Hematopoietic multipotent progenitor cell (in vitro differentiated cells): ENCODE data around the gene CBX3. TPM values are rescaled to one million over a fixed set of nuclear protein-coding genes. Genes with fewer than 3 reads are reported as not detected.
"Not testable (repeated sequence)": the region's sequence is repeated elsewhere in the genome, so short reads cannot be mapped to it uniquely, and the experiment has no call there.

Experiments
- DNase-seq, 3 donors: peaks; one replicate each; pipeline ENCODE4 v3.0.0-alpha.2; 2011 to 2015; ENCODE audit warnings: low read depth in 2 of 3, low spot score in 2 of 3
- total RNA-seq: library from RNA; depleted of rRNA; stranded (reverse); fragments of >200 nt; gene quantifications from one replicate; pipeline ENCODE4 v1.2.3, GENCODE V29; 2012

Gene CBX3
- 72.7 TPM for total RNA-seq

DNA sequence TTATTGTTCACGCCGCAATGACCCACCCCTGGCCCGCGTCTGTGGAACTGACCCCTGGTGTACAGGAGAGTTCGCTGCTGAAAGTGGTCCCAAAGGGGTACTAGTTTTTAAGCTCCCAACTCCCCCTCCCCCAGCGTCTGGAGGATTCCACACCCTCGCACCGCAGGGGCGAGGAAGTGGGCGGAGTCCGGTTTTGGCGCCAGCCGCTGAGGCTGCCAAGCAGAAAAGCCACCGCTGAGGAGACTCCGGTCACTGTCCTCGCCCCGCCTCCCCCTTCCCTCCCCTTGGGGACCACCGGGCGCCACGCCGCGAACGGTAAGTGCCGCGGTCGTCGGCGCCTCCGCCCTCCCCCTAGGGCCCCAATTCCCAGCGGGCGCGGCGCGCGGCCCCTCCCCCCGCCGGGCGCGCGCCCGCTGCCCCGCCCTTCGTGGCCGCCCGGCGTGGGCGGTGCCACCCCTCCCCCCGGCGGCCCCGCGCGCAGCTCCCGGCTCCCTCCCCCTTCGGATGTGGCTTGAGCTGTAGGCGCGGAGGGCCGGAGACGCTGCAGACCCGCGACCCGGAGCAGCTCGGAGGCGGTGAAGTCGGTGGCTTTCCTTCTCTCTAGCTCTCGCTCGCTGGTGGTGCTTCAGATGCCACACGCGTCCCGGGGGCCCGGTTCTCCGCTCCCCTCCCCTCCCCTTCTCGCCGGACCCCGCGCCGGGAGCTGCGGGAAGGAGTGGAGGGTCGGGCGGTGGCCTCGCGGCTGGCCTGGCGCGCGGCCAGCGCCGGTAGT, at the start of gene CBX3:
Gene CBX3, plus strand, starts transcription at position 499 of the 772 bp plus-strand sequence. CDS start 1,254 bp downstream, outside the sequence.
- DNase-seq: peak in 2 of 3 donors; percentile 81 to 94

DNA sequence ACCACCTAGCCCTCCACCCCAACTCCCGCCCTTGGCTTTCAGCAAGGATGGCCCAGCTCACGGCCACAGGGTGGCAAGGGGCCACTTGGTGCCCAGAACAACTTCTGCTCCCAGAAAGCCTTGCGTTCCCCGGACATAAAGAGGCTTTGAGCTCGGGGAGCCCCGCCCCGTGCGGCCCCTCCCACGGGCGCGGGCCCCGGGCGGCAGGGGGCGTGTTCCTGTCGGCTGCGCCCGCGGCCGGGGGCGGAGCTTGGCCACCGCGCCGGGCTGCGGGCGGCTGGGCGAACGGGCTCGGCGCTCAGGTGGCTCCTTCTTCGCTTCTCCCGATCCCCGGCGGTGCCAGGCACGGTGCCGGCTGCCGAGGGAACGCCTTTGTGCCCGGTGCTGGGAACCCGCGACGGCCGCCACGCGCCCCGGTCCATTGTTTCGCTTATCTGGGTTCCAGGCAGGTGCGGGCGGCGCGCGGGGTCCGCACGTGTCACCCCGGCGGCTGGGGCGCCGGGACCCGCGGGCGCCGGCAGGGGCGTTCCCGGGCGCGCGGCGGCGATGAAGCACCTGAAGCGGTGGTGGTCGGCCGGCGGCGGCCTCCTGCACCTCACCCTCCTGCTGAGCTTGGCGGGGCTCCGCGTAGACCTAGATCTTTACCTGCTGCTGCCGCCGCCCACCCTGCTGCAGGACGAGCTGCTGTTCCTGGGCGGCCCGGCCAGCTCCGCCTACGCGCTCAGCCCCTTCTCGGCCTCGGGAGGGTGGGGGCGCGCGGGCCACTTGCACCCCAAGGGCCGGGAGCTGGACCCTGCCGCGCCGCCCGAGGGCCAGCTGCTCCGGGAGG, 49.4 kb upstream of the CBX3 start, which contains the start of gene NFE2L3:
Gene NFE2L3, plus strand, starts transcription at position 246 of the 829 bp plus-strand sequence. Its CDS starts 301 bp downstream, at position 547.
- peak; percentile 69 to 90 (median 87) for DNase-seq

DNA sequence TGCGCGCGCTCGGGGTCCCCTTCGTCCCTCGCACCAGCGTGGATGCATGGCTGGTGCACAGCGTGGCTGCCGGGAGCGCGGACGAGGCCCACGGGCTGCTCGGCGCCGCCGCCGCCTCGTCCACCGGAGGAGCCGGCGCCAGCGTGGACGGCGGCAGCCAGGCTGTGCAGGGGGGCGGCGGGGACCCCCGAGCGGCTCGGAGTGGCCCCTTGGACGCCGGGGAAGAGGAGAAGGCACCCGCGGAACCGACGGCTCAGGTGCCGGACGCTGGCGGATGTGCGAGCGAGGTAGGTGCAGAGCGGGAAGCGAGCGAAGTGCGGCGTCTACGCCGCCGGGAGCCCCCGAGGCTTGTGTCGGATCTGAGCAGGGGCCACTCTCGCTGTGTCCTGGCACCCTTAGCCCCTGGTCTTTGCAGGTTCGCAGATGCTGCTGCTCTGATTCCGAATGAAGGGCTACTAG, 48.7 kb upstream of the CBX3 start:
- peak in 1 of 3 donors; percentile 13 for DNase-seq

DNA sequence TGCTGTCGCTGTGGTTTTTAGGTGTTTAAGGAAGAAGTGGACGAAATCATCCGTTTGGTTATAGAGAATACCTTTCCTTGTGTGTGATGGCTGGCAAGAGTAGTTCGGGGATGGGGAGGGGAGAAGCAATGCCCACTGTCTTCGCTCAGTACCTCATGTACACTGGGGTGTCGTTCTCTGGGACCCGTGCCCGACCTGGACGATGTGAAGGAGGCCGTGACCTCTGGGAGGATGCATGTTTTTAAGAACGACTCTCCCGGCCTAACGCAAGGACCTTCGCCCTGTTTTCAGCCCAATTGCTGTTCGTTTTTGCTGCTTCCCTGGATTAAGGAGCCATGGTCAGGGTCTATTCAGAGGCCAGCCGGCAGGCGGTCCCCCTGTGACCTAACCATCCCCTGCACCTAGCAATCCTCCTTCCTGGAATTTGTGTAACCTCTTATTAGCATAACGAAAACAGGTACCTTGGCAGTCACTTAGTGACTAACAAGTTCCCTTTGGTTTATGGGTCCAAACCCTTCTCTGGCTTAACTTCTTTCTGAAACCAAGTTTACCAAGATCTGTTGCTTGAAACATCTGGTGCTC, 48.2 kb upstream of the CBX3 start:
- no peak for DNase-seq

DNA sequence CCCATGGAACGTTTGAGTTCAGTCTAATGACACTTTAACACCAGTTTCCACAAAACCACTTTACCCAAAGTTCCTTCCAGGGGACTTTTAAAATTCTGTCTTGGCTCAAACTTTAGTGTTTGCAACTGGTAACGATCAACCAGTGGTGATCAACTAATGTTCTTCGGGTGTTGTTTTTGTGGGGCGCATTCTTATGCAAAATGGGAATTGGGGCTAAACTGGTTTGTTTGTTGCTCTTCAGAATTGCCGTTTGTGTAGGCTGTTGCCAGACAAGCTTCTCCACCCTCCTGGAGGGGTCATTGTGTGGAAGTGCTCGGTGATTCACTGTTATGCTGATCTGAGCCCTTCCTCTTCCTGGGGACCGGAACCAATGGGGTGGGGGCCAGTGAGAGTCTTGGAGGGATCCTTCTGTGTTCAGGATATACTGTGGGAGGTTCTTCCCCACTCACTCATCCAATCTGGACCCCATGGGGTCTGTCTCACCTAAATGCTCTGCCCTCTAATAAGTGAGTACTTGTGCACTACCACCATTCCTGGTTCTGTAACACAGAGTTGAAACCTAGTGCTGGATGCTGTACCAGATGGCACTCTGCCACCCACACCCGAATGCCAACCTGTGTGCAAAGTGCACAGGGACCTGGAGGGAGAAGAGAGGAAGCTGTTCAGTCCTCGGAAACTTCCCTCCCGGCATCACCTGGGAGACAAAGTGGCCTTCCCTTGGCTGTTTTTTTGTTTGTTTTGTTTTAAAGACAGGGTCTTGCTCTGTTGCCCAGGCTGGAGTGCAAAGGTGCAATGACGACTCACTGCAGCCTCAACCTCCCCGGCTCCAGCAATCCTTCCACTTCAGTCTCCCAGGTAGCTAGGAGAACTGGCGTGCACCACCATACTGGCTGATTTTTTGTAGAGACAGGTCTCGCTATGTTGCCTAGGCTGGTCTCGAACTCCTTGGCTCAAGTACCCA, 47.4 kb upstream of the CBX3 start:
- peak in 2 of 3 donors; percentile 24 to 63 for DNase-seq

DNA sequence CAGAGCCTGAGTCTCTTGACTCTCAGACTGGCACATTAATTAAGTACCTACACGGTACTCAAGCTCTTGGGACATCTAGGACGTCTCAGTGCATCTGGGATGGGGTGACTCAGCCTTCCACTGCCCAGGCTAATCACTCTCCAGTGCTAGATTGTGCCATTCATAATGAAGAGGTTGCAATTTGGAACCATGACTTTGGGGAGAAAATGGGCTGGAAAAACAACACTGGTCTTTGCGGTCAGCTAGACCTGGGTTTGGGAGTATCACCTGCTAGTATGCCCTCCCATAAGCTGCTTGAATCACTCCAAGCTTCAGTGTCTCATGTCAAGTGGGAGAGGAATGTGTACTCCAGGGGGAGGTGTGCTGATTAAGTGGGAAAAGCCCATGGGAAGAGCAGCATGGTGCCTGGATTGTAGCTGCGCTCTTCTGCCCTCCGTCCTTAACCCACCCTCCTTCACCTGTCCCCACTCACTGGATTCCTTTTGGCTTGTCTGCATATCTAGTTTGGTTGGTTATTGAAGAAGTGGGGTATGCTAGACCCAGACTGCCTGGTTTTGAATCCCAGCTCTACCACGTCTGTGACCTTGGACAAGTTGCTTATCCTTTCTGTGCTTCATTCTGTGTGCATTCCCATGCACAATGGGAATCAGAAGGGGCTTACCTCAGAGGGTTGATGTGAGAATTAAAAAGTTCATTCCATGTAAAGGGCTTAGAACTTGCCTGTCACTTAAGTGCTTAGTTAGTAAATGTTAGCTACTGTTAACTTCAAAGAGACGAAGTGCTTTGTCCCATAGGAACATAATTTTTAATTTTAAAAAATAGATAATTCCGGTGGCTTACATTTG, 45.8 kb upstream of the CBX3 start:
- no peak for DNase-seq

DNA sequence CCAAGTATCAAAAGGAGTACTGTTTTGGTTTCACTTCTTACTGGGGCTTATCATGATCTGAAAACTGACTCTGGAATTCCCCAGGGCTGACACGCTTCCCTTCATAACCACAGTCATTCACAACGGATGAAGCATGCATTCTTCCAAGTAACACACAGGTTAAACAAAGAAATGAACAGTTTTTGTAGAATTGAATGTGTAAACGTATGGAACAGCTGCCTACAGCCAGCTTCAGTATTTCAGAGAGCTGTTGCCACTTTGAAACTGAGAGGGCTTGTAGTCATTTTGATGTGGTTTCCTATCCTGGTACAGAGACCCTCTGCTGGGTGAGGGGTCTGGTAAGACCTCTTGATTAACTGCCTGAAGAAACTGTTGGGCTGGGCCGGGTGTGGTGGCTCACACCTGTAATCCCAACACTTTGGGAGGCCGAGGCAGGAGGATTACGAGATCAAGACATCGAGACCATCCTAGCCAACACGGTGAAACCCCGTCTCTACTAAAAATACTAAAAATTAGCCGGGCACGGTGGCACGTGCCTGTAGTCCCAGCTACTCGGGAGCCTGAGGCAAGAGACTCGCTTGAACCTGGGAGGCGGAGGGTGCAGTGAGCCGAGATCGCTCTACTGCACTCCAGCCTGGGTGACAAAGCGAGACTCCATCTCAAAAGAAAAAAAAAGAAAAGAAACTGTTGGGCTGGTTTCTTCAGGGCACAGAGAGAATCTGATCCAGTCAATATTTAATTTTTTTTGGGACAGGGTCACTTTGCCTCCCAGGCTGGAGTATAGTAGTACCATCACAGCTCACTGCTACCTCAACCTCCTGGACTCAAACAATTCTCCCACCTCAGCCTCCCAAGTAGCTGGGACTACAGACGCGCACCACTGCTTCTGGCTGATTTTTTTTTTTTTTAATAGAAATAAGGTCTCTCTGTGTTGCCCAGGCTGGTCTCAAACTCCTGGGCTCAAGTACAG, 44.8 kb upstream of the CBX3 start:
- DNase-seq: peak; percentile 37 to 91 (median 90)

DNA sequence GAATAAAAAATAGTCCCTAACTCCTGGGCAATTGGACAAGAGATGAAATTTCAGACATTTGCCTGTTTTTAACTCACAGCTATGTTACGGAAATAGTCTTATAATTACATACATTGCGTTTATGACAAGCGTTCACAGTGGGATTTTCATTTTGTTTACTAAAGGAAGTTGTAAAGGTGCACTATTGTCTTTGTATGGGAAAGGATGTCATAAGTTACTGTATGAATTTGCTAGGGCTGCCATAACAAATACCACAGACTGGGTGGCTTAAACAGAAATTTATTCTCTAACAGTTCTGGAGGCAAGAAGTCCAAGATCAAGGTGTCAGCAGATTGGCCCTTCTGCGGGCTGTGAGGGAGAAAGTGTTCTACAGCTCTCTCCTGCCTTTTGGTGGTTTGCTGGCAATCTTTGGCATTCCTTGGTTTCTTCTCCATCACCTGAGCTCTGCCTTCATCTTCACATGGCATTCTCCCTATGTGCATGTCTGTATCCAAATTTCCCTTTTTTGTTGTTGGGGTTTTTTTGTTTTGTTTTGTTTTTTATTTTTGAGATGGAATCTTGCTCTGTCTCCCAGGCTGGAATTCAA, 43.9 kb upstream of the CBX3 start:
- no peak for DNase-seq

DNA sequence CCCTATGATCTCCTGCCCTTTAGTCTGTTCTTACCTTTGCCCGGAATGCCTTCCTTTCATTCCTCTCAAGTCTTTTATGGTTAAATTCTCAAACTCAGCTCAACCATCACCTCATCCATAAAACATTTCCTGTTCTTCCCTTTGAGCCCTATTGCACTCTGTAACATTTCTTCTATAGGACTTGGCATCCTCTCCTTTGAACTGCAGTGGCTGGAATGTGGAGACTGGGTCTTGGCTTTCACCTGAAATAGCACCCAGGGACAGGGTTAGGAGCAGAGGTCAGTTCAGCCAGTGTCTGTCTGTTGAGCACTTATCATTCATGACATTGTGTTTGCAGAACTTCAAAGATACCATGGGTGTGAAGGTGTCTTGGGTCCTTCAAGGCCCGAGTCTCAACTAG, 42.3 kb upstream of the CBX3 start:
- DNase-seq: no peak

DNA sequence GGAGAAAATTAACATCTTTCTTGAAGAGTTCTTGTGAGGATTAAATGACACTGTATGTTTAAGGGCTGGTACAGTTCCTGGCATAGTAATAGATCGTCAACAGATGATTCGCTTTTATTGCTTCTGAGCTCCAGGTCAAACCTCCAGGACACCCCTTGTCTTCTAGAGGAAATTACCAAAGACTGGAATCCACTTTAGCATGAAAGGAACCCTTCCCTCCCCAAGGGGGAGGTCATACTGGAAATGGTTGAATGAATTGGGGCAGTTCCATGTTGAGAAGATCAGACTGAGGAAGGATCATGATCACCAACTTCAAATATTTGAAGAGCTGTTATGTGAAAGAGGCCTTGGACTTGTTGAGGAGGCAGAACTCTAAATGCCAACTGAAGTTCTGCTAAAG, 40.6 kb upstream of the CBX3 start:
- no peak for DNase-seq

DNA sequence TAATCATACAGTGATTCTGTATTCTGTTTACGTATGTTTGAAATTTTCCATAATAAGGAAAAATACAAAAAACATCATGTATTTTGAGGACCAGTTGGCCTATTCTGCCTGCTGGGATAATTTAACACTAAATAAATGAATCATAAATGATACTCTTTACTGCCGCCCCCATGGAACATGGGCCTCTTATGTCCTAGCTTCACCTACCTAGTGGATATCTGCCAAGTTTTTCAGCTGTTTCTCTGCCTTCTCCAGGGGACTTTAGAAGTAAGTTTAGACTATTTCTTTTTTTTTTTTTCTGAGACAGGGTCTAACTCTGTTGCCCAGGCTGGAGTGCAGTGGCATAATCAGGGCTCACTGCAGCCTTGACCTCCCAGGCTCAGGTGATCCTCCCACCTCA, 39.1 kb upstream of the CBX3 start:
- peak in 1 of 3 donors; percentile 25 for DNase-seq

DNA sequence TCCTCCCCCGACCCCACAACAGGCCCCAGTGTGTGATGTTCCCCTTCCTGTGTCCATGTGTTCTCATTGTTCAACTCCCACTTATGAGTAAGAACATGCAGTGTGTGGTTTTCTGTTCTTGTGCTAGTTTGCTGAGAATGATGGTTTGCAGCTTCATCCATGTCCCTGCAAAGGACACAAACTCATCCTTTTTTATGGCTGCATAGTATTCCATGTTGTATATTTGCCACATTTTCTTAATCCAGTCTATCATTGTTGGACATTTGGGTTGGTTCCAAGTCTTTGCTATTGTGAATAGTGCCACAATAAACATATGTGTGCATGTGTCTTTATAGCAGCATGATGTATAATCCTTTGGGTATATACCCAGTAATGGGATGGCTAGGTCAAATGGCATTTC, 37.7 kb upstream of the CBX3 start:
- not testable (repeated sequence) for DNase-seq

DNA sequence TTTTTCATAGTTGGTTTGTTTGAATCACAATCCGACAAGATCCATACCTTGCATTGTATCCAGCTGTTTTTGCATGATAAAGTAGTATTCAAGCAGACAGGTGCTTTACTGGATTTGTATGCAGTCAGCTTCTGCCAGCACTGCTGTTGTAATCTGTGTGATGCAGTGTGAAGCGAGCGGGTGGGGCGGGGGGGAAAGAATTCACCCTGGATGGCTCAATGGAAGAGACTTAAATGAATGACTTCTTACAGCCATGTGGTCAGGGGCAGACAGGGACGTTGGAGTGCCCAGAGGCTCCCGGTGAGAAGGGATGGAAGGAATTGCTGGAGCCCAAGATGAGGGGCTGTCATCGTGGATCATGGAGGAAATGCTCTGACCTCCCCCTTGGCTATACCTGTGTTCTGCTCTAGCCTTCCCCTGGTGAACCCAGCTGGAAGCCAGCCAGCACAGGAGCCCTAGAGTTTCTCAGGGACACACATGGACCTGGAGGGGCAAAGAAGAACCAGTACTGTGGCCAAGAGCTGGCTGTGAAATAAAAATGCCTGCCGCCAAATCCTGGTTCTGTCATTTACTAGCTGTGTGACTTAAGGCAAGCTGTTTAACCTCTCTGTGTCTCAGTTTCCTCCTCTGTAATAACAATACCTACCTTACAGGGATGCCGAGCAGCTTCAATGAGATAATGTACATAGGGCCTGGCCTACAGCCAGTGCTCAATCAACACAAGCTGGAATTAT, 35.4 kb upstream of the CBX3 start:
- no peak for DNase-seq

DNA sequence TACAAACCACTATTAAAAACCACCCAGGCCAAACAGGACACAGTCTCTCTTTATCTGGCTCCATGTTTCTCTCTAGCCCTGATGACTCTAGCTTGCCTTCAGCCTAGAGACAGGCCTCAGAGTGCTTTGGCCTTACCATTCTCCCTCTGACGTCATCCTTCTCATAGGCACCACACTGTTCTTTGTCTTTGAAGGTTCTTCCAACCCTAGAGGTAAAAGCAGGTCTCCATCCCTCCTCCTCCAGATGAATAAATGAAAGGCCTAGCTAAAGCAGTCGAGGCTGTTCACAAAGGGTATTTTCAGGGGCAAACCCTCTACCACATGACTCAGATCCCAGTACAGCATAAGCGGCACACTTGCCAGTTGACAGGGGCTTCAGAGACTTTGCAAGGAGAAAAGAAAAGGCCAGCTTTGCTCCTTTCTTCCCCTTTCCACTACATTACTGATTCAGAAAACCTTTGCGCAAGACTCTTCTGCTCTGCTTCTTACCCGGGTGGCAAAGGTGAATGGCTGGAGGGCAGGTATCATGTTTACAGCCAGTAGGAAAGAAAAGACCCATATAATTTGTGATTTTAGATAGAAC, 34.8 kb upstream of the CBX3 start:
- DNase-seq: no peak

DNA sequence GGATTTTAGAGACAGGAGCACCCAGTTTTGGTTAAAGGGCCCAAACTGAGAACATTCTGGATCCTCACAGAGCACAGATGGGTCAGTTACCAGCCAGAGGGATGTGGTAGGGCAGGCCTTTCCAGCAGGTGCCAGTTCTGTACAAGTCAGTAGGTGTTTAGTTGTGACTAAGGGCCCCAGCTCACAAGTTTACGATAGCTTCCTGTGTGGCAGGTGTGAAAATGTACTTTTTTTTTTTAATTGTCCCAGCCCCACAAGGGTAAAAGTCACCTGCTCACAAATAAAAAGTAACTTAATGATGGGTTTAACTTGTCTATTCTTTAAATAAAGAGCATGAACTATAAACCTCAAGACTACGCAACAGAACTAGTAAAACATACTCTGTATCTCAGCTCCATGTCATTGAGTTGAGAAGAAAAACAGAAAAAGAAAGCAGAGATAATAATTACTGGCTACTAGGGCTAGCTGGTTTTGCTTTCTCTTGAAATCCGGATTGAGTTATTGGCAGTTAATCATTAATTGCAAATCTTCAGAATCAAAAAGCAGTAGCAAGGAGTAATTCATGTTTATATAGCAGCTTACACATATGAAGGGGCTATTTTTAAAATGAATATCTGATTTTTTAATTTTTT, 34.1 kb upstream of the CBX3 start:
- DNase-seq: no peak

DNA sequence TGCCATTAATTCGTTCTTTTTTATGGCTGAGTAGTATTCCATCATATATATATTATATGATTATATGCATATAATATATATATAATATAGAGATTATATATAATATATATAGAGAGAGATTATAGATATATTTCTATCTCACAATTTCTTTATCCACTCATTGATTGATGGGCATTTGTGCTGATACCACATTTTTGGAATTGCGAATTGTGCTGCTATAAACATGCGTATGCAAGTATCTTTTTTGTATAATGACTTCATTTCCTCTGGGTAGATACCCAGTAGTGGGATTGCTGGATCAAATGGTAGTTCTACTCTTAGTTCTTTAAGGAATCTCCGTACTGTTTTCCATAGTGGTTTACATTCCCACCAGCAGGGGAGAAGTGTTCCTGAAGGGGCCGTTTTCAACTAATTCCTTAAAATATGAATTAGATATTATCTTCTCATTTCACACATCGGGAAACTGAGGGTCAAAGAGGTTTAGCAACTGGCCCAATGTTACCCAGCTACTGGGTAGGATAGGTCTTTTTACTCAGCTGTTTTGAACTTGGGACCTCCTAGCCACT, 33.0 kb upstream of the CBX3 start:
- no peak for DNase-seq
